Tibial nerve (tissue), 4 donors: Measurements from ENCODE around the gene HAUS3. TPM values are rescaled to one million over a fixed set of nuclear protein-coding genes. Genes with fewer than 3 reads are reported as not detected.

Experiments
- DNase-seq, 2 donors: peaks; one replicate each; pipeline ENCODE4 v3.0.0-alpha.2; 2019; ENCODE audit warnings: low spot score in 2 of 2
- H3K27ac ChIP-seq, 4 donors: fragments of 200-600 bp; sonication (generic) in 3 of 4; one replicate each; pipeline ENCODE4 v1.5.1; 2017 to 2019; ENCODE audit warnings: mild to moderate bottlenecking in 1 of 4
- H3K27me3 ChIP-seq, 2 donors: fragments of 200-600 bp; sonication (generic) in 1 of 2; one replicate each; pipeline versions ENCODE4 v1.5.1 to v1.6.0; 2017 to 2019
- H3K36me3 ChIP-seq, 3 donors: fragments of 200-600 bp; sonication (generic); one replicate each; pipeline ENCODE4 v1.5.1; 2018 to 2019
- H3K4me1 ChIP-seq, 4 donors: fragments of 200-600 bp; sonication (generic) in 3 of 4; one replicate each; pipeline ENCODE4 v1.5.1; 2017 to 2019
- H3K4me3 ChIP-seq, 4 donors: fragments of 200-600 bp; sonication (generic) in 3 of 4; one replicate each; pipeline ENCODE4 v1.5.1; 2017 to 2019; ENCODE audit warnings: mild to moderate bottlenecking in 1 of 4, moderate library complexity in 1 of 4
- H3K9me3 ChIP-seq, 4 donors: fragments of 200-600 bp; sonication (generic) in 3 of 4; one replicate each; pipeline ENCODE4 v1.5.1; 2017 to 2019
- EP300 ChIP-seq, 2 donors: sonication (generic); formaldehyde crosslinking; IDR thresholded peaks; one replicate each; pipeline ENCODE4 v1.6.1; 2017; ENCODE audit warnings: antibody characterized with exemption in 2 of 2, mild to moderate bottlenecking in 1 of 2
- POLR2A ChIP-seq, 2 donors: fragments of 450-650 bp; IDR thresholded peaks; one replicate each; pipeline ENCODE4 v1.6.1; 2017; ENCODE audit warnings: antibody characterized with exemption in 2 of 2, mild to moderate bottlenecking in 2 of 2, moderate library complexity in 2 of 2
- WGBS, 2 donors: methylation state at CpG; one replicate each; pipeline ENCODE4 v1.1.5; 2018; 5-methylcytosine and 5-hydroxymethylcytosine counted together
- total RNA-seq, 4 donors: library from RNA; depleted of rRNA; stranded (reverse); fragments of >200 nt; gene quantifications; one replicate each; pipeline ENCODE4 v1.1.0, GENCODE V29; 2016
- TF ChIP-seq, protein P1 (sequence below), 5 experiments: fragments of 200-600 bp in 3 of 5; fragments of 450-650 bp in 2 of 5; sonication (generic) in 3 of 5; IDR thresholded peaks; one replicate each; pipeline ENCODE4 v1.5.1; 2016 to 2019; ENCODE audit warnings: antibody characterized with exemption in 5 of 5, mild to moderate bottlenecking in 3 of 5, moderate library complexity in 2 of 5

The HAUS3 gene
- total RNA-seq, 4 donors from 2014 or later = 9.6 to 20.1 (median 17.5) TPM

DNA sequence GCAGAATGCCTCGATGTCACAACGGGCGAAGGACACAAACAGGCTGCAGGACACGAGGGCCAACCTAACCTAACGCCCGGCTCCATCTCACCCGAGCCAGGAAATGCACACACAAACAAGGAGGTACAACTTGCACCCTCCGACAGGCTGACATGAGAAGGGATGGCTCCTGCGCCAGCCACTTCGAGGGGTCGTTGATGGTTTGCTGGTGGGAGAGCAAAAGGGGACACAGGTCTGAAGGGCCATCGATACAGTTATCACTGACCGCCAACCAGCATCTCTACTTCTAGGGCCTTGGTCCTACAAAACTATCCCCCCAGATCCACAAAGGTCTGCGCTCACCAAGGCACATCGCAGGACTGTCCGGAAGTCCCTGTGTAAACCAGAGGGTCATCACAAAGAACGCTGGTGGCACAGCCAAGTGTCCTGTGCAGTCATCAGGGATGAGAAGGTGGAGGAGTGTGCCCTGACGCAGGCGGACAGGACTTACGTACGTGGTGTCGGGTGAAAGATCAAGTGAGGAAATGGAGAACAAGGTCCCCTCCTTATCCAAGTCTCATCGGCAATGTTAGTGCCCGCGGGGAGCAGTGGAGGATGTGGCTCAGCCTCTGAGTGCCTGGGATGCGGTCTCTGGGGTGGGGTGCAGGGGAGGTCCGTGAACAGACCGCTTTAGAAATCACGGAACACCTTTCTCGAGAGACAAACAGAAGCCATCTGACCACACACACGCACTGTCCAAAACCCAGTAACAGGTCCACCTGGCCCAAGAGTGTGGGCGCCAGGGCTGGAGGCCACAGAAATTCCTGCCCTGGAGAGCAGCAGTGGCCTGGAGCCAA lies 13.0 kb upstream of the HAUS3 start:
- Histone ChIP-seq H3K9me3 (no peaks in the 10 kb centered on the region), H3K4me1 (peaks cover 0 to 69% (median 52%) of the 10 kb centered on the region in 4 donors), H3K27me3 (no peaks in the 10 kb centered on the region), H3K27ac (peak overlapping the region; percentile 84 to 97 (median 94)), H3K36me3 (peaks cover 0 to 67% (median 12%) of the 10 kb centered on the region in 3 donors), H3K4me3 (peak overlapping the region in 1 of 4 donors; percentile 8)
- TF ChIP-seq POLR2A (IDR thresholded peaks at IDR 0.05) = no peak
- TF ChIP-seq, protein P1, sequence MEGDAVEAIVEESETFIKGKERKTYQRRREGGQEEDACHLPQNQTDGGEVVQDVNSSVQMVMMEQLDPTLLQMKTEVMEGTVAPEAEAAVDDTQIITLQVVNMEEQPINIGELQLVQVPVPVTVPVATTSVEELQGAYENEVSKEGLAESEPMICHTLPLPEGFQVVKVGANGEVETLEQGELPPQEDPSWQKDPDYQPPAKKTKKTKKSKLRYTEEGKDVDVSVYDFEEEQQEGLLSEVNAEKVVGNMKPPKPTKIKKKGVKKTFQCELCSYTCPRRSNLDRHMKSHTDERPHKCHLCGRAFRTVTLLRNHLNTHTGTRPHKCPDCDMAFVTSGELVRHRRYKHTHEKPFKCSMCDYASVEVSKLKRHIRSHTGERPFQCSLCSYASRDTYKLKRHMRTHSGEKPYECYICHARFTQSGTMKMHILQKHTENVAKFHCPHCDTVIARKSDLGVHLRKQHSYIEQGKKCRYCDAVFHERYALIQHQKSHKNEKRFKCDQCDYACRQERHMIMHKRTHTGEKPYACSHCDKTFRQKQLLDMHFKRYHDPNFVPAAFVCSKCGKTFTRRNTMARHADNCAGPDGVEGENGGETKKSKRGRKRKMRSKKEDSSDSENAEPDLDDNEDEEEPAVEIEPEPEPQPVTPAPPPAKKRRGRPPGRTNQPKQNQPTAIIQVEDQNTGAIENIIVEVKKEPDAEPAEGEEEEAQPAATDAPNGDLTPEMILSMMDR (IDR thresholded peaks at IDR 0.05) = no peak
- no peak for TF ChIP-seq EP300 (IDR thresholded peaks at IDR 0.05)
- 75 to 77% methylated on average over 32 of the region's 32 CpGs for WGBS, 2 donors
- peak; percentile 4 to 11 for DNase-seq

DNA sequence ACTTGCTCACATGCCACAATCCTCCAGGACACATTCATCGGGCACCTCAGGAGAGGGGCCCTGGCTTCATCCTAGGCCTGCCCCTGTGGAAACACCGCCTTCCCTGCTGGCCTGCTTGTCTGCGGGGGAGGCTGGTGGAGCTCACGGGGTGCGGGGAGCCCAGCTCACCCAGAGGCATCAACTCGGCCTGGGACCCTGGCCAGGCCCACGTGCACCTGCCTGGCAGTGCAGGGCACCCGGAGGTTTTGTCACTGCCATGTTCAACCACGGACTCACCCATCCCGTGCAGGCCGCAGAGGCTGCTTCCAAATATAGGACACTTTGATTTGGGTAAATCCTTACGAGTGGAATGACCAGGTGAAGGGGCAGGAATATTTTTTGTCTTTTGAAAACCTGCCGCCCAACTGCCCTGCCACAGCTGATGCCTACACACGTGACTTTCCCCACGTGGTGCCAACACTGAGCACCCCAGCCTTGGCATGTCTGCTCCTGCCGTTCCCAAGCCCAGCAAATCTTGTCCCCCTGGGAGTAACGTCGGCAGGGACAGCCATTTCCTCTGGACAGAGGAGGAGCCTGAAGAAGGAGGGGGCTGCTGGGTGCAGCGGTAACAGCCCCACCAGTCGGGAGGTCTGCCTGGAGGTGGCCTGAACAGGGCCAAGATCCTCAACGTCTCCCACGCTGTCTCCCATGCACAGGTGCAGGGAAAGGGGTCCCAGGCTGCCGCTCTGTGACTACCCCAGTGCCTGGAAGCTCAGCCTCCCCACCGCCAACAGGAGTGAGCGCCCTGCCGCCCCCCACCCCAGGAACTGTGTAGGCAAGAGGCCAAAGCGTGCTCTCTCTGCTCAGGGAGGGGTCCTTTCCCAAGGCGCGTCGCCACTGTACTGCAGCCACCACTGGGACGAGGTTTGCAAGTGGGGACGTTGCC lies 11.5 kb upstream of the HAUS3 start:
- TF ChIP-seq, protein P1 (IDR thresholded peaks at IDR 0.05) = no peak
- TF ChIP-seq POLR2A (IDR thresholded peaks at IDR 0.05) = no peak
- TF ChIP-seq EP300 (IDR thresholded peaks at IDR 0.05) = no peak
- peak; percentile 3 to 10 for DNase-seq
- H3K36me3 ChIP-seq = peaks cover 4 to 76% (median 16%) of the 10 kb centered on the region in 3 donors
- WGBS, 2 donors = 70 to 76% methylated on average over 25 to 27 of the region's 32 CpGs
- no peaks in the 10 kb centered on the region for H3K9me3 ChIP-seq
- H3K27ac ChIP-seq = peak overlapping the region in 1 of 4 donors; percentile 50
- H3K4me3 ChIP-seq = no peak overlapping the region
- H3K27me3 ChIP-seq = no peaks in the 10 kb centered on the region
- H3K4me1 ChIP-seq = peaks cover 0 to 54% (median 37%) of the 10 kb centered on the region in 4 donors

DNA sequence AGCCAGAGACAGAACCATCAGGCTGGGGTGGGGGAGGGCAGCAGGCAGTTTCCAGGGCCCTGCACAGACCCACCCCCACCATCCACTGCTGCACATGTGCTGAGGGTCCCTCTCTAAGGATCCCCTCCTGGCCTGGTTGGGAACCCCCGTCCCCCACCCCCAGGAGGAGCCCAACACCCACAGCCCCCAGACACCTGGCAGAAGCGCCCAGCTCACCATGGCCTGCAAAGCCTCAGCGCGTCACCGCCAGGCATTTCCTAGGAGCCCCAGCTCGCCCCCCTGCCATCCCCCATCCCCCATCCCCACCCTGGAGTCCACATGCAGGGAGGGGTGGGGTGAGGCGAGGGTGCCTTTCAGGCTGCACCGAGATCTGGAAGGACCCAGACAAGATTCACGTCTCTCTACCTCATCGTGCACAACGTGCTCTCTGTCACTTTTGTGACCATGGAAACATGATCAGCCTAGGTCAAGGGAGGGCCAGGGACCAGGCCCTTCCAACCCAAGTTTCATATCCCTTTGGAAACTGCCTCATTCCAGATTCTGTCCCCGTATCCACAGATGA lies 10.7 kb upstream of the HAUS3 start:
- Histone ChIP-seq H3K36me3 (peaks cover 4 to 78% (median 16%) of the 10 kb centered on the region in 3 donors), H3K4me1 (peaks cover 0 to 46% (median 29%) of the 10 kb centered on the region in 4 donors), H3K27me3 (no peaks in the 10 kb centered on the region), H3K4me3 (no peak overlapping the region), H3K27ac (peak overlapping the region in 2 of 4 donors; percentile 50 to 52), H3K9me3 (no peaks in the 10 kb centered on the region)
- no peak for TF ChIP-seq POLR2A (IDR thresholded peaks at IDR 0.05)
- no peak for TF ChIP-seq EP300 (IDR thresholded peaks at IDR 0.05)
- TF ChIP-seq, protein P1 (IDR thresholded peaks at IDR 0.05) = no peak
- 77 to 82% methylated on average over 11 to 12 of the region's 12 CpGs for WGBS, 2 donors
- no peak for DNase-seq

GRCh38 chr4:2251795-2252529 lies 10.0 kb upstream of the HAUS3 start:
- 91 to 95% methylated on average over 15 to 16 of the region's 16 CpGs for WGBS, 2 donors
- H3K4me1 ChIP-seq = peaks cover 0 to 39% (median 23%) of the 10 kb centered on the region in 4 donors
- no peak overlapping the region for H3K4me3 ChIP-seq
- no peaks in the 10 kb centered on the region for H3K27me3 ChIP-seq
- DNase-seq = peak in 1 of 2 donors; percentile 2
- H3K36me3 ChIP-seq = peaks cover 4 to 84% (median 16%) of the 10 kb centered on the region in 3 donors
- peak overlapping the region in 2 of 4 donors; percentile 50 to 52 for H3K27ac ChIP-seq
- TF ChIP-seq EP300 (IDR thresholded peaks at IDR 0.05) (no peak), POLR2A (IDR thresholded peaks at IDR 0.05) (no peak)
- TF ChIP-seq, protein P1 (IDR thresholded peaks at IDR 0.05) = no peak
- no peaks in the 10 kb centered on the region for H3K9me3 ChIP-seq
